ENCODE results near the gene PTPRM.

The PTPRM gene

GRCh38 chr18:8081872-8082553 is 514.9 kb downstream of the PTPRM start:
- no peak for DNase-seq

DNA sequence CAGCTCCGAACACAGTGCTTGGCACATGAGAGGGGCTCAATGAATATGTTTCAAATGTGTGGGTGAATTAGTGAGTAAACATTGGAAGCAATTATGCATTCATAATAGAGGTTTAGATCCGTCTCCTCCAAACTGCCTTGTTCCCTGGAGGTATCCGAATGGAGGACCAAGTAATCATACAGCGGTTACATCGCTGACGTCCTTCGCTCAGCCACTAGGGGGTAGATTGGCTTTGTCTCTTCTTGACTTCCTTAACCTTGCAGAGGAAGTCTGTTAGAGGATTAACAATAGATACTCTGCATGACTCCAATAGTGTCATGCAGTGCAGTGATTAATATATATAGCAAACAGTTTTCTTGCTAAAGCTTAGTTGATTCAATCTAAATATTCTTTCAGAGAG is 517.0 kb downstream of the PTPRM start:
- DNase-seq = no peak

GRCh38 chr18:8088626-8089025 is 521.5 kb downstream of the PTPRM start:
- no peak for DNase-seq

GRCh38 chr18:8091035-8091434 is 523.9 kb downstream of the PTPRM start:
- DNase-seq = no peak

- DNase-seq = no peak
These were observed 528.9 kb downstream of the PTPRM start for GRCh38 chr18:8095947-8096570.

GRCh38 chr18:8097399-8097798 is 530.3 kb downstream of the PTPRM start:
- no peak for DNase-seq

DNA sequence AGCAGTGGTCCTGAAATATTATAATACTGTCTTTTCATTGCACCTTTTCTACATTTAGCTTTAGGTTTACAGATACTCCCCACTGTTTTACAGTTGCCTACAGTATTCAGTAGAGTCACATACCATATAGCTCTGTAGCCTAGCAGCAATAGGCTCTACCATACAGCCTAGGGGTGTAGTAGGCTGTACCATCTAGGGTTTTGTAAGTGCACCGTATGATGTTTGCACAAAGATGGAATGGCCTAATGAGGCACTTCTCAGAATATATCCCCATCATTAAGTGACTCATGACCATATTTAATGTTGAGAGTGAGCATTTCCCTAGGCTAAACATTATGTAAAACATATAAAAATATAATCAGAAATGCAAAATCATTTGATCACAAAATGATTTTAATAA is 530.8 kb downstream of the PTPRM start:
- DNase-seq = no peak

GRCh38 chr18:8106603-8107002 is 539.5 kb downstream of the PTPRM start:
- no peak for DNase-seq

- DNase-seq = no peak
These were observed 540.3 kb downstream of the PTPRM start for GRCh38 chr18:8107426-8107825.

GRCh38 chr18:8114480-8114879 is 547.4 kb downstream of the PTPRM start:
- no peak for DNase-seq

- no peak for DNase-seq
These were observed 549.4 kb downstream of the PTPRM start for GRCh38 chr18:8116341-8117005.

DNA sequence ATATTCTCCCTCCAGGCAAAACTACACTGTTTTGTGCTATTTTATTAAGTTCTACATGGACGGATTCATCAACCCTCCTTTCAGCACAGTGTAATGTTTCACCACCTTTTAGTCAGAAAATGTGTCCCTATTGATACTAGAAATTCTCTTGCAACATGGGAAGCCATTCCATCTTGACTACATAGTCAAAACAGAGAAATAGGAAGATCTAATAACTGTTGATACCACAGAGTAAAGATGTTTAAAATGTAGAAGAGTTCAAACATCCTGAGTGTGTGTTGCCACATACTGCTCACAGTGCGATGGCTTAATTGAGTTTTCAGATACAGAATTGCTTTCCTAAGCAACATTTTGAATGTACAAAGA is 549.9 kb downstream of the PTPRM start:
- no peak for DNase-seq

GRCh38 chr18:8121101-8121500 is 554.0 kb downstream of the PTPRM start:
- no peak for DNase-seq

DNA sequence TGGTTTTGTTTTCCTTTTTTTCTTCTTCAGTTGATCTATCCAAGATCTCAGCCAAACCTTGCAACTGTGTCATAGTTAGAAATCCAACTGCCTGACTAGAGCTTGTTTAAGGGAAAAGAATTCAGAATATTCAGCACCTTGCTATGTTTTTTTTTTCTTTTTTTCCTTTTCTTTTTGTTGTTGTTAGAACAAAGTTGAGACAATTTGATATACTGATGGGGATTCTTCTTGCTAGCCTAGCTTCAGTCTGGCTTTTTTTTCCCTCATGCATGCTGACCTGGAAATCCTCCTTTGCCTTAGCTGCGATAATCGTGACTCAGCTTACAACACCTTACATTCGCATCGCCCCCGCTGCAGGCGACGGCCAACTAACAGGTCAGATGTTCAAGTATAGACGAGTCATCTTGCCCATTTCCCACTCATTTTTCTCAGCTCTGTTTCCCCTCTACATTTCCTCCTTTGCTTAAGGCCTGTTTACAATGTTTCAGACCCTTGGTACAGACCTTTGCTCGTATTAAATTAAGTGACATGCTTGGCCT is 554.9 kb downstream of the PTPRM start:
- DNase-seq = no peak

DNA sequence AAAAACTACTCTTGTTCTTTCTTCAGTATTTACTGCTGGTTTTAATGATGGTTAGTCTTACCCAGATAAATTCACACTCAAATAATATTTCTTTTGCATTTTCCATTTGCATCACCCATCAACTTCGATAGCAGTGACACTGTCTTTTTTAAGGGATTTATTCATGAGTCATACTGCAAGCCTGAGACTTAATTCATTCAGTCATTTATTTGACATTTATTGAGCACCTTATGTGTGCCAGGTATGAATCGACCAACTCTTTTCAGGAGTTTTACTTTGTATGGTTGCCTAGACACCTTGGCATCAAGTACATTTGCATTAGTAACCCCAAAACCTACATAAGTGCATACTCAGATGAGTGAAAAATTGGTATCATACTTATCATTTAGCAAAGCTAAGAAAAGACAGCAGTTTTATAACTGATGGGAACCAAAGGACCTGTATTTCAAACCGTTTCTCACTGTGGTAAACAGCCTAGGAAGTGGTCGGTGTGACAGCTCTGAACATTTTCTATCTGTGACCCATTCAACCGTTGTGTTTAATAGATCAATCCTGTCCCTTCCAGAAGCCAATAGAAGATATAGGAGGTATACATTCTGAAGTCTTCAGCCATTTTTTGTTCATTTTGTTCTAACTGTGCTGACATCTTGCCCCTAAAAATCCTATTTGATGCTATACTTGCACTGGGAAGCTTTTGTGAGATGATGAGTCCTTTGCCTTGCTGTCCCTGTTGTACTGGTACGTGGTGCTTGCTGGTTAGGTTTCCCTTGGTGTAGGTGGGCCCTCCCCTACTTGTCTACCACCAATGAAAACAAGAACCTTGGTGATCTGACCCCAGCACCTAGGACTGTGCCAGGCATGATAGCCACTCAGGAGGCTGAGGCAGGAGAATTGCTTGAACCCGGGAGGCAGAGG is 557.4 kb downstream of the PTPRM start:
- no peak for DNase-seq

DNA sequence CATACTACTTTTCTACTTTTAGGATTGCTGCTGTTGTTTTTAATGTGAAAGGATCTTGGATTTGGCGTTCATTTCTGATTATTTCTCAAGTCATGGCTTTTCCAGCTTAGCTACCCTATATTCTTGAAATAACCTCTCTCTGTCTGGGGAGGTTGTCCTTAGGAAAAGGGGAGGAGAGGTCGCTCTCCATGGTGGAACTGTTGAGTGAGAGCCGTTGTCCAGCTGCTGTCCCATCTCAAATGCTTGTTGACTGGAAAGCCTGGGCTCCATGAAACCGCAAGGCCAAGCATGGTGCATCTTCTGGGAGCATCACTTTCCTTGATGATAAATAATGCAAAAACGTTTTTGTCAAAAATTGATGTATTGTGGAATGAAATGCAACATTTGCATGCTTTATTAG is 563.0 kb downstream of the PTPRM start:
- no peak for DNase-seq

- DNase-seq = no peak
These were observed 565.9 kb downstream of the PTPRM start for GRCh38 chr18:8133032-8133431.

- DNase-seq = no peak
These were observed 566.8 kb downstream of the PTPRM start for GRCh38 chr18:8133888-8134287.

- DNase-seq = no peak
These were observed 572.0 kb downstream of the PTPRM start for GRCh38 chr18:8139127-8139527.

GRCh38 chr18:8139891-8140406 is 572.8 kb downstream of the PTPRM start:
- DNase-seq = no peak

DNA sequence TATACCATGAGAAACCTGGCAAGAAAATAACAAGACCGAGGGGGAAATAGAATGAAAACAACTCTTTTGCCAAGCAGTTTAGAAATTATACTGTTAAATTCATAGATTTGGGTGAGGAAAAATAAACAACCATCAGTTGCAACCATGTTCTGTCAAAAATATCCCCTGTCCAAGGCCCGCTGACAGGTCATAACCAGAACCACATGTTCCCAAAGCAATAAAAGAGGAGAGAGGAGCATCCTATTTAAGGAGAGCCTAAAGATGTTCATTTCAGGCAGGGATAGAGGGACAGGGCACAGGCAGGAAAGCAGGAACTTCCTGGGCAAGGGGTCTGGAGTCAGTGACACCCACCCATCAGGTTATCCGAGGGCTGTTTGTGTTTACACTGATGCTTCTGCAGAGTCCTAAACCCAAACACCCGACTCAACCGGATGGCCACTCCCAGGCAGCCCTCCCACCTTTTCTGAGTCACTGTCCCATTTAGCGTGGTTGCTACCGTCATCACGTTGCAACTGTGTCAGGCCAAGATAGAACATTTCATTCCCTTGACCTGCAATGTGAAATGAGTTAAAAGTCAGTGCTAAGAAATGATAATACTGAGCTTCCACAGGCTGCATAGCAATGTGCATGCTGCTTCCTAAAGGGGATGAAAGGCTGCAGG is 573.9 kb downstream of the PTPRM start:
- no peak for DNase-seq

GRCh38 chr18:8142131-8142711 is 575.1 kb downstream of the PTPRM start:
- DNase-seq = no peak
